ENCODE measurements around the gene PHACTR1. TPM values are rescaled to one million over a fixed set of nuclear protein-coding genes. Genes with fewer than 3 reads are reported as not detected.
"Not testable (repeated sequence)": the region's sequence is repeated elsewhere in the genome, so short reads cannot be mapped to it uniquely, and the experiment has no call there.

Gene PHACTR1
- total RNA-seq = 1.6 TPM

DNA sequence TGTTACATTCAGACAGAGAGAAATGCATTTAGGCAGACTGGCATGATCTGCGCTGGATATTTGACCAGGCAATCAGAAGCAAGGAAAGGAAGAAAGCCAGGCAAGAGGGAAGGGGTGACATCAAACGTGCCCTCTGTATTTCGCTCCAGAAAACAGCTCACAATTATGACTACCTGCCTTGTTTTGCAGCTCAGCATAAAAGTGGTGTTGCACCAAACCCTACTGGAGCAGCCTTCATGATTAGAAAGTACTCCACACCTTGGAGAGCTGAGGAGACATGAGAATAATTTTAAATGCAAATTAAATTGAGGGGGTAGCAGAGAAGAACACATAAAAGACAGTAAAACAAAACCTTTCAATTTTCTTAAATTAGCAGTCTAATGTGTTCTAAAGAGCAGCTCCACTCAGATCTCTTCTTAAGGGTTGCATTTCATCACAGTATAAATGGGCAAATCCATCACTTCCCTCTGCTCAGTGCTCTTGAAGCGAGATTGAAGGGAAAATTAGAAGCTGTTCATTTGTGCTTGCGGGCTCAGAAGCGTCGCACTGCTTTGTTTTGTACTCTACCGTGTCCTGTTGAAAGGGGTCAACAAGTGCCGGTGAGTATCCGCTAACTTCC is at the start of gene PHACTR1:
TSS of gene PHACTR1 (plus strand) at position 470 of the 619 bp plus-strand sequence.
- ATAC-seq = no peak

DNA sequence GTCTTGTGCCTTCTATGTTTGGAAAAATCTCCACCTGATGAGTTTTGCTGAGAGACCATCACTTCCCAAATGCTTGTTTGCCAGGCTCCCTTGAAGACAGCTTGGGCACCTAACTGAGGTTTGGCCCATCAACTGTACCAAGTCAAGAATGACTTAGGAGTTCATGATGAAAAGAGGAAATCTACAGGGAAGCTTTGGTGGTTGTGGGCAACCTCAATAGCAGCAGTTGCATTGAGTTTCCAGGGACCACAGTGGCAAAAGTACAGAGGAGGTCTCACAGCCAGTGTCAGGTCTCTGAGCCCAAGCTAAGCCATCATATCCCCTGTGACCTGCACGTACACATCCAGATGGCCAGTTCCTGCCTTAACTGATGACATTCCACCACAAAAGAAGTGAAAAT is 49.7 kb upstream of the PHACTR1 start:
- no peak for ATAC-seq

DNA sequence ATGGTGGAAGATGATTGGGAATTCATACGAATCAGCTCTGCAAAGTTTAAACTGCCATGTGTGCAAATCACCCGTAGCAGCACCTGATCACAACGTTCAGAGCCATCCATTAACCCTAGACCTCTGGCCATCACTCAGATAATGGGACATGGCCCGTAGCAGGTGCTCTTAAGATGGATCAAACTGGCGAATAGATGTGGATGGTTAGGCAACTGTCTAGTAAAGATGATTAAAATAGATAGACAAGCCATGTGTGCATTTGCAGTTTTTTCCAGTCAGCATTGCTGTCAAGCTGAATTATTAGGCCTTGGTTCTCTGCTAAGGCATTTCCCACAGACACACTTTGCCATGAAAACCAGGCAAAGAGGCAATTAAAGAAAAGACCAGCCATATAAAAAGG is 40.6 kb upstream of the PHACTR1 start:
- no peak for ATAC-seq

DNA sequence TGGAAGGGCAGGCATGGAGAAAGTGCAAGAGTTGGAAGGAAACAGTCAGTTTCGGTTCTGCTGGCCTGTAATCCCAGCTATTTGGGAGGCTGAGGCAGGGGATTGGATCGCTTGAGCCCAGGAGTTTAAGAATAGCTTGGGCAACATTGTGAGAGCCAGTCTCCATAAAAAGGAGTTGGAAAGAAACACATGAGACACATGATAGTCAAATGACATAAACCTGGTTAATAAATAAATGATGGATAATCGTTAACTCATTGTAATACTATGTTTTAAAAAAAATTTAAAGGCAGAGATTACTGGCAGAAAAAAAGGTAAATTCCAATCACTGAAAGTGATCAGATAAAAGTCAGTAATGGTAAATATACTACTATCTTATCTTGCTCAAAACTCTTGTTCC is 37.2 kb upstream of the PHACTR1 start:
- ATAC-seq = no peak

DNA sequence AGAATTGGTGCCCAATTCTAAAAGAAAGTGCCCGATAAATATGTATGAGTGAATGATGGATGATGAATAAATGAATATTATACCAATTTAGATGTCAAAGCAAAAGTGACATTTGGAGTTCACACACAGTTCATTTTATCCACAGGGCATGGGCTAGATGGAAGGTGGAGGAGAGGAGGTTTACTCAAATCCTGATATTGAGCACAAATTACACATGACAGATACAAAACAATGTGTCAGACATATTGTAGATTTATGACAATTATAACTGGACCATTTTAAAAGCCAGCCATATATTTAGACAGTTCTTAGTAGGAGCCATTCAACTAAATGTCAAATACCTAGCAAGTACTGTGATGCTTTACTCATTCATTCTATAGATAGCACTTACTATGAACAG is 23.4 kb upstream of the PHACTR1 start:
- no peak for ATAC-seq

DNA sequence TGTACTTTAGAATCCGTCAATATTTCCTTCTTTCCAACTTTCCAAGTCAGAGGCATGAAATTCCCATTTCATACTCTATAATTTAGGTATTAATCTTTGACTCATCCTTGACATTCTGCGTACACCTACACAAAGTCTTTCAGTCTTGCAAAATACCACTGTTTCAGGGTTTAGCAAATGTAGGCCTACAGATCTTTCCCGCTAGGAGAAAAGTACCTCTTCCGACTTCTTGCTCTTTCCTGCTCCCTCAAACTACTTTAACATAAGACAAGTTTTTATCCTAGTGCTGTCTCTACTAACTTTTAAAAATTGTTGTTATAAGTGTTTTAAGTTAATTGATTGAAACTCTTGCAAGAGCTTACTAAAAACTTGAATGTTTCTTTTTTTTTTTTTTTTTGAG is 18.3 kb upstream of the PHACTR1 start:
- no peak for ATAC-seq

DNA sequence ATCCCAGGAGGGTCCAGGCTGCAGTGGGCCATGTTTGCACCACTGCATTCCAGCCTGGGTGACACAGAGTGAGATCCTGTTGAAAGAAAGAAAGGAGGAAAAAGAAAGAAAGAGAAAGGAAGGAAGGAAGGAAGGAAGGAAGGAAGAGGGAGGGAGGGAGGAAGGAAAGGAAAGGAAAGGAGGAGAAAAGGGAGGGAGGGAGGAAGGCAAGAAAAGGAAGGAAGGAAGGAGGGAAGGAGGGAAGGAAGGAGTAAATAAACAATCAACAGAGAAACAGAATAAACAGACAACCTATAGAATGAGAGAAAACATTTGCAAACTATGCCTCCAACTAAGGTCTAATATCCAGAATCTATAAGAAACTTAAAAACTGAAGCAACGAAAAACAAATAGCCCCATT is 11.6 kb upstream of the PHACTR1 start:
- ATAC-seq = no peak

DNA sequence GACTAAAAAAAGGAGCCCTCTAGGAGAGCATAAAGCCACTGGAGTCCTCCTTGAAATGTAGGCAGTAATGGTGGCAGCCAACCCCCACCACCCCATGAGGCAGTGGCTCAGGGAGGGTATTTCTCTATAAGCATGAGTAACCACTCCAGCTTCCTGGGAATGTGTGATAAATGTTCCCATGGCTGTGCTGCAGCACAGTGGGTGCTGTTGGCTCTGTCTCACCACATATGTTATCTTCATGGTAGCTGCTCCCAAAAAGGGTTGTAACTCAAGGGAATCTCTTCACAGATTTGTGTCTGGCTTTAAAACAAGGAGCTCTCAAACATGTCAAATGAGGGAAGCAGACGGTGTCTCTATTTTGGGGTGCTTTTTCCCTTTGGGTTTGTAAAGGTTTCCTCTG is 7.5 kb upstream of the PHACTR1 start:
- ATAC-seq = no peak

DNA sequence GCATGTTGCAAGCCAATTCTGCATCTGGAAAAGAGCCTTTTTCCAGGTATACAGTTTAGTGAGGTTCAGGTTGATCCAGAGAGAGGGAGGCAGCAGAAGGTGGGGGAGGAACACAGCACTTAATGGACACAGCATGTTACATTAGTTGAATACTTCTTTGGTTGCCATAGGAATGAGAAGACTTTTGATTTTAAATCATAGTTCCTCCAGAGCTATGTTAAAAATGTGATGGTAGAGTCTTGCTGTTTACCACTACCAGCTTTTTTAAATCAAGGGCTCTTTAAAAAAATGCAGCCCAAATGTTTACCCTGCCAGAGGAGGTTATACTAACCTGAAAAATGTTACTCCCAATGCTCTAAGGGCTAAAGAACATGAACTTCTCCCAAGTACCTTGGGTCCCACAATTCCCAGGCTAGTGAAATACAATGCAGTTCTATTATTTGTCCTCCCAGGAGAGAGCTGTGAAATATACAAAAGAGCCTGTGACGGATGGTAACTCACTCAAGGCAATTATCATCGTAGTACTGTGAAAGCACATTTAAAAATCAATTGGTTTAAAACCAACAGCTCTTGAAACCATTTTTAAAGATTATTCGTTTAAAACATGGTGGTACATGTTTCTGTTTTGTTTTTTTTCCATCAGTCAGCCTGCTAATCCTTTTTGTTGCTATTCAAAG is 6.9 kb upstream of the PHACTR1 start:
- no peak for ATAC-seq

DNA sequence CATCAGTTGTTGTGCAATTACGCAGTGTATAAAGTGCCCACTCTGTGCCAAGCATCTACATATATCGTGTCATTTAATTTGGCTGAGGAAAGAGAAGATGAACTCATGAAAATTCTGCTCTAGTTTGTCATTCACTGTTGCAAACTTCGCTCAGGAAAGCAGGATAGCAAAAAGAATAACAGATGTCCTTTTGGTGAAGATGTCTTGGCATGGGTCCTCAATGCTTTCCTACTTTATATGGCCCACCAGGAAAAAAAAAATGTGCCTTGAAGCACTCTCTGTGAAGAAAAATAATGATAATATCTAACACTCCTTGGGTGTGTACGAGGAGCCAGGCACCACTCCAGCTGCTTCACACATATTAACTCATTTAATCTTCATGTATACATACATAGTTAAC is 5.6 kb upstream of the PHACTR1 start:
- no peak for ATAC-seq

DNA sequence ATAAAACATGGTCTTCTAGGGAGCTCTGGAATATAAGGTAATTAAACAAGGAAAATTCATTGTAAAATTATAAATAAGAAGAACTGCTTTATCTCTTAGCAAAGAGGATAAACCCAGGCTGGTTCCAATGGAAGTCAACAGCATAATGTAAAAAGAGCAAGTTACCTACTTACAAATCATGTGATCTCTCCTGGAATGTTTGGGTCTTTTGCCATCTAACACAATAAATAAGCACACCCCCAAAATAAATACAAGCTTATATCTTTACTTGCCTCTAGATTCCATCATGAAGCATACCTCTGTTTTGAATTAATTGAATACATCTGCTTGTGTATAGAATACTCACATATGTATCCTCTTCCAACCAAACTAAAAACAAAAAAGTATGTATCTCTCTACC is 2.5 kb upstream of the PHACTR1 start:
- no peak for ATAC-seq

DNA sequence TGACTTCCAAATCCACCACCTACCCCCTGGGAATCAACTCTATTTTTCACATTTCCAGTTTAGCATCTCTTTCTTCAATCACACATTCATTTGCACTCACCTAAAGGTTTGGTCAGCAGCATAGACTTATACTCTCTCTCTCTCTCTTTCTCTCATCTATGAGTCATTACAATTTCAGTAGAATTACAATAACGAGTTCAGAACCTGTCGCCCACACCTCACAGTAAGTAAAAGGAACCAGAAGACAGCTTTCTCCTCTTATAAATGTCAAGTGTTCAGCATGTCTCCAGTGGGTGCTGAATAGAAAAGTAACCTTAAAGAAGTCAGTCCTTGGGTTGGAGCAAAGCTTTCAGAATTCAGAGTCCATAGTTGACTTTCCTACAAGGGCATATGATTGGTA is 1.1 kb upstream of the PHACTR1 start:
- no peak for ATAC-seq

DNA sequence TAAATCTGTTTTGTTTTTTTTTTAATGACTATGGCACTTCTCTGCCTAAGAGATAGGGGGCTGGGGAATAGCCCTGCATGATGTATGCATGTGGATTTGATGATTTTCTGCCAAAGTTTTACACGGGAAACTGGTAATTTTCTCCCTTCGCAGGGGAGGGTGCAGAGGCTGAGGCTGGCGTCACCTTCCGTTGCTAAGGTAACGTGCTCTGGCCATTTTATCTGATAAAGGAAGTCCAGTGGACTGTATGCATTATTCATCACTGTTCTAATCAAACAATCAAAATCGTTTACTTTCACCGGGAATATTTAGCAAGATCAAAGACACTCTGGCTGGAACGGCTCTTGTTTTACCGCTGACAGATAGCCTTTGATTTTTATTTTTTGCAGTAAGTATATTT is 789 bp downstream of the PHACTR1 start:
- no peak for ATAC-seq

DNA sequence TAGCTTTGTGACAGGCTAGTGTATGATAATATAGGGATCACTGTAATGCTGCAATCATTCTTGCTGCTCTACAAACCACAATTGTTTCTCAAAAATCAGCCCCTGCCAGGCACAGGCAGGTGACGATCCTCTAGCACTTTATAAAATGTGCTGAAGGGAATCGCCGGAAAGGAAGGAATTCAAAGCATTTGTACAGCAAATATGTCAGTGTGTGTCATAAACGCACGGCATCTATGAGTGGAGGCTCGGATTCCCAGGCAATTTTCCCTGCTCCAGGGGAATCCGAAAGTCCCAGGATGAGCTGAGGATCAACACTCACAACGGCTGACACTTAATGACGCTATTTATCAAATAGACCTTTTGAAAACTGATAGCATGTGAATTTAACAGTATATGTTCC is 1.4 kb downstream of the PHACTR1 start:
- no peak for ATAC-seq

DNA sequence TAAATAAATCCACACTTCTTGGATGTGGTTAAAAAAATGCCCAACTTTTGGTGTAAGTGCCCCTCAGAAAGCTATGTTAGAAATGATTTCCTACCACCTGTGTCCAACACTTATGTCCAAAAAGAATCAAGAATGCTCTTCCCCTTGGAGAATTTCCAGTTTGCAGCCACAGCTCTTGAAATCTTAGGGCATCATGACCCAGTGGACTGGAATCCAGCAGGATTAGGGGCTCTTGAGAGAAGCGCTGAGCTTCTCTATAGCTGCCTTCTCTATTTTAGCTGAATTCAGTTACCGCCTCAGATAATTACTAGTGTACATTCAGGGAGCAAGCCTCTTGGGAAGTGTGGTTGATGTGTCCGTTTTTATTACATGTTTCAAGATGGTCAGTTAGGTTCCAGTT is 2.5 kb downstream of the PHACTR1 start:
- no peak for ATAC-seq

DNA sequence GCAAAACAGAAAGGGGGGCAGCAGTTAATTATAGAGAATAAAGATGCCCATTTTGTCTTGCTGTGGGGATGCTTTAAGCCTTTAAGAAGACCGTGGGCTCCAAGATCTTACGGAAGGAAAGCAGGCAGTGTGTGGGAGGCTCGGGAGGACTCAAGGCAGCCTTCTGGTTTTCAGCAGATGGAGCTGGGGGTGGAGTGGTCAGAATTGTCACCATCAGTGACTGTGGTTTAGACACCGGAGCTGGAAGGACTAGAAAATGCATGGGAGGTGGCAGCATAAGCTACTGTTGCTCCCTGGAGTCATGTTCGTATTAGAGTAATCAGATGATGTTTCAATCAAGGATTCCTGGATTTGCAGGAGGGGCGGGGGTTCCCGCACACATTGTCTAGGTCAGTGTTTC is 3.7 kb downstream of the PHACTR1 start:
- ATAC-seq = no peak

DNA sequence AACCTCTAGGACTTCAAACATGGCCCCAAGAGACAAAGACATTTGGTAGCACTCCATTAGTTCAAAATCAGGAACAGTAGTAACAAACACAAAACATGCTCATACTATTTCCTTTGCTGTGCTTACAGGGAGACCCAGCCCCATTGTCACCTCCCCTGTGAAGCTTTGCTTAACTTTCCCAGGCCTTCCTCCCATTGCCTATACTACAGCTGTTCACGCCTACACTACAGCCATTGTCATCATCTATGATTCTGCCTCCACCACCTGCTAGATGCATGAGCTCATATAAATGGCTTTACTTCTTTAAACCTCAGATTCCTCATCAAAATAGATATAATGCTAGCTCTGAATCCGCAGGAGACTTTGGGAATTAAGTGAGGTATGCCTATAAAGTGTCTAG is 8.7 kb downstream of the PHACTR1 start:
- no peak for ATAC-seq

DNA sequence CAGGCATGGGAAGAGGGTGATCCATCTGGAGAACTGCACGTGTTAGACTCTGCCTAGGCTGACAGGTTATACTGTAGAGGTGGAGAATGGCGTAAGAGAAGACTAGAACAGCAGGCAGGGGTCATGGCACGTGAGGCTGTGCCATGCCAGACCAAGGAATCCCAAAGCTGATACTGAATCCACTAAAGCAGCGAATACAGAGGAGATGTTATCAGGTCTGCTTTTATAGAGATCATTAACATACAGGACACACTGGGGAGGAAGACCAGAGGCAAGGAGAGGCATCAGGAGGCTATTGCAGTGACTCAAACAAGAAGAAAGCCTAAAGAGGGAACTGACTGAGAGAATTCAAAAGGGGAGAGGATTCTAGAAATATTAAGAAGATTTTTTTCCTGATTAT is 12.9 kb downstream of the PHACTR1 start:
- no peak for ATAC-seq

DNA sequence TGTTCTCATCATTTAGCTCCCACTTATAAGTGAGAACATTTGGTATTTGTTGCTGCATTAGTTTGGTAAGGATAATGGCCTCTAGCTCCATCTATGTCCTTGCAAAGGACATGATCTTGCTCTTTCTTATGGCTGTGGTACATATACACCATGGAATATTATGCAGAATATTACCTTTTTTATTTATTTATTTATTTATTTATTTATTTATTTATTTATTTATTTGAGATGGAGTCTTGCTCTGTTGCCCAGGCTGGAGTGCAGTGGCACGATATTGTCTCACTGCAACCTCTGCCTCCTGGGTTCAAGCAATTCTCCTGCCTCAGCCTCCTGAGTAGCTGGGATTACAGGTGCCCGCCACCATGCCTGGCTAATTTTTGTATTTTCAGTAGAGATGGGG is 14.2 kb downstream of the PHACTR1 start:
- ATAC-seq = not testable (repeated sequence)

DNA sequence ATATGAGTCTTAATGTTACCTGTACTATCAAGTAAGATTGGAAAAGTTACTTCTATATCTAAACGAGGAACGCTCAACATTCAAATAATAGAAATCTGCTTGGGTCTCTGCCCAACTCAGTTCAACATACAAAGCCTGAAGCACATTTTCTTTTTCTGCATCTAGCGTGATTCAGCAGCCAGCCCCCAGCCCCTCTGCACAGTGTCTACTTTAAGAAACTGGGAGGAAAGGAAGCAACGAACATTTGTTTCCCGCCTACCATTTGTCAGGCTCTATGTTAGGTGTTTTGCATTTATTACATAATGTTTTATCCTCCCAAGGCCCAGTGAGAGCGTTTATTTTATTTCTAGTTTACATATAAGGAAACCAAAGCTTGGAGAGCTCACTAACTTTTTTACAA is 17.3 kb downstream of the PHACTR1 start:
- ATAC-seq = no peak

DNA sequence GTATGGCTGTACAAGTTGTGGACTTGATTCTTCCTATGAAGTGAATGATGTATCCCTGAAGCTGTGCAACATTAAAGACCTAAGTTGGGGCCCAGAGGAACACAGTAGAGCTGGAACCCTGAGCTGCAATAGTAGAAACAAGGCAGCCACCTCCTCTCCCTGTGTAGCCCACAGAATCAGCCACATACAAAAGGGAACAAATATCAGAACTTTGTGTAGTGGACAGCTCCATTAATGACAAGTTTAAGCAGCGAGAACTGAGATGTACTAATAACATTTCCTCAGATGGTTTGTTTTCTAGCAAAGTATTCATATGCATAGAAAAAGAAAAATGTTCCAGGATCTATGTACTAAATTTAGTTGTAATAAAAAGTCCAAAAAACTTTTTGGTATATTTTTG is 19.2 kb downstream of the PHACTR1 start:
- ATAC-seq = no peak

DNA sequence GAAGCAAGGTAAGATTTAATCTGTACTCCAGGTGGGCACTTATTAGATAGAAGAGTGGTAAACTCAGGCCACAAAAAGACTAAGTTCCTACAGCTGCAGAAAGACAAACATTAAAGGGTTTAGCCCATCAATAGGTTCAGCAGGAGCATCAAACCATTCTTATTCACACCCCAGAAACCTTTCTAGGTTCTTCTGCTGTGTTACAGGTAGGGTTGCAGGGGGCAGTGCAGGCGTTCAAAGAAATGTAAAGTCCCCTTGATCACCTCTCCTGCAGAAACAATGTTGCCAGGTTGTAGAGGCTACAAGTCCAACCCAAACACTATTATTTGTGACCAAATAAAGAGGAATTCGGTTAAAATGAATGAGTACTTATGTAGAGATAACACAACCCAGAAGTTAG is 31.8 kb downstream of the PHACTR1 start:
- ATAC-seq = no peak

DNA sequence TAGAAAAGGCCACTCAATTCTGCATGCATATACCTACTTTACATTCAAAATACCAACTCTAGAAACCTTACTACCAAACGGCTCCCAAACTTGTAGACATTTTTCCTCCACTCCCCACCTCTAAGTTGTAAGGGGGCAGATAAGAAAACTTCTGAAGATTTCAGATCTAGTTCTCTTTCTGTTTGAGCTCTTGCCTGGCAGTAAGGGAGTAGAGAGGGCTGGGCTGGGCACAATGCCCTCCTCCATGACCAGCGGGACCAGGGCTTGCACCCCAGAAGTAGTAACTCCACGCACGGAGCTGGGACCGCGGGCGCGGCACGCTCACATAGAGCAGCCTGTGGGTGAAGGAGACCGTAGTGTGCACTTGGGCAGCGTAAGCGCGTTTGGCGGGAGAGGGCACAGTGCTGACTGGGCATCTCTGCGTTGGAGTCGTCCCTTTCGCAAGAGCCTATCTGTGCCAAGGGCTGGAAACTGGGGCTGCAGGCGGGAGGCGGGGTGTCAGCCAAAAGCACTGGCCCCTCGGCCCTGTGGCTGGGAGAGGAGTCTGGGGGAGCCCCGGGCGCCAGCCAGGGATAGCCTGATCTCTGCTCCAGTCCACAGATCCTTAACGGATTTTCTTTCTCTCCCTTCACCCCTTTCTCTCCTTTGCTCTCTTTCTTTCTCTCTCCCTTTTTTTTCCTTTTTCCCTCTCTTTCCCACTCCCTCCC is 32.4 kb downstream of the PHACTR1 start:
- ATAC-seq = no peak
